ENCODE data around the gene THSD4. TPM values are rescaled to one million over a fixed set of nuclear protein-coding genes. Genes with fewer than 3 reads are reported as not detected.
A peak's percentile ranks its signal among the peaks of the same experiment; 100 is the strongest.

The THSD4 gene
- total RNA-seq, 1 donor from 2014 or later: 2.7 TPM

DNA sequence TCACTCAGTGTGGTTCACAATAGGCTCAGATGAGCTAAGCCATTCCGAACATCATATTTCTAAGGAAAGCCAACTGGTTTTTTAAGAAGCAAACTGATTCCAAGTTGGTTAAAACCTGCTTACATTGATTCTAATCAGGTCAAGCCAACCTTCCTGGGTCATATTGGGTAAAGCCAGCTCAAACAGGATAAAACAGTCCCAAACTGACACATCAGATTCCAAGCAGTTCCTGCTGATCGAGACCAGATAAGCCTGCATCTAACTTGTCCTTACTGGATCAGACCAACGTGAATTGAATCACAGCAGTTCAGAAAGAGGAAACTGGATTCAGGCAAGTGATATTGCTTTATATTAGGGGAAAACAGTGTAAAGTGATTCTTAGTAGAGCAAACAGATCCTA lies 18.6 kb upstream of the THSD4 start:
- no peak for DNase-seq (ENCODE audit: low read depth)

DNA sequence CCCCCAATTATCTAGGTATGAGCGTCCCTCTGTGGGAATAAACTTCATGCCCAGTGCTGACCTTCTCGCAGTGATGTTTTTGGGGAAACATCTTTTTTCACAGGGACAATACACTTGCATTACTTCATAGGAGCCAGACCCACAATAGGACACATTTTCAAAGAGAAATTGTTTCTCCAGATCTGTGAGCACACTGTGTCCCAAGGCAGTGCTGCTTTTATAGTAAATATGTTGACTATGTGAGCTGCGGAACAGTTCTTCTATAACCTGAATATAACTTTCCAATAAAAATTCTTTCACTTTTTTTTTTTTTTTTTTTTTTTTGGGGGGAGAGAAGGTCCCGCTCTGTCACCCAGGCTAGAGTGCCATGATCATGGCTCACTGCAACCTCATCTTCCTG lies 17.4 kb upstream of the THSD4 start:
- no peak for DNase-seq (ENCODE audit: low read depth)

DNA sequence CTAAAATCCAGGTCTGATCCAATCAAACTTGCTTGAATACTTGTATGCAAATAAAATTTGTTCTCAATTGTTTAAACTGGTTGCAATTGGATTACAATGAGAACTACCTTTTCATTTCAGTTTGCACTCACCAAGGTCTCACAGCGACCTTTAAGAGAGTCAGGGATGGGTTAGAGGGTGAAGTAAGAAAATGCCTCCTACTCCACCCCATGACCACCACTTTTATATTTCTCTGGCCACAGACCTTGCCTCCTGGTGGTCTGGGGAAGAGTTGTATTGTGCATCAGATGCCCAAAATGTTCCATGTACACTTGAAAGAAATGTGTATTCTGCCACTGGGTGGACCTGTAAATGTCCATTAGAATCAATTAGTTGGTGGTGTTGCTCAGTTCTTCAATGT lies 16.4 kb upstream of the THSD4 start:
- DNase-seq (ENCODE audit: low read depth): no peak

DNA sequence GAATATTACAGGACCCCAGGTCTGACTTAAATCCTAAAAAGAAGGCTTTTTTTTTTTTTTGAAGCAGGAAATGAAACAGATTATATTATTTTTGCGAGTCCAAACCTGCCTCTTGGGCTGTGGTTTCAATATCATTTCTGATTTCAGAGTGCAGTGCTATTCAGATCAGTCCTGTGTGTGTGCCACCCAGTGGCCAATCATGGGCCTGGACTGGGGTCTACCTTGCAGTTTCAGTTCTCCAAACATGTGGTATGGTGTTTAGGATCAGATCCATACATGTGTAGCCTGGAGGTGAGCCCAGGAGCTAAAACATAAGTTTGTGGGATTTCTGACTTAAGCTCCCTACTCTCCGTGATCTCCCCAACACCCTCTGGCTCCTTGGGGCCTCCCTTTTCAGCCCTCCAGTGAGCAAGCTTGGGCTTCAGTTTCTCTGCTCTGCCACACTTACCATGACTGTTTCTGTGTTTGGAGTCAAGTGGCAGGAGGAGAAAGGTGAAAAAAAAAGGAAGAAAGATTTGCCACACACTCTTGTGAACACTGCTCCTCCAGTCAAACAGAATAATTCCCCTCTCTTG lies 12.1 kb upstream of the THSD4 start:
- peak; percentile 40 for DNase-seq (ENCODE audit: low read depth)

DNA sequence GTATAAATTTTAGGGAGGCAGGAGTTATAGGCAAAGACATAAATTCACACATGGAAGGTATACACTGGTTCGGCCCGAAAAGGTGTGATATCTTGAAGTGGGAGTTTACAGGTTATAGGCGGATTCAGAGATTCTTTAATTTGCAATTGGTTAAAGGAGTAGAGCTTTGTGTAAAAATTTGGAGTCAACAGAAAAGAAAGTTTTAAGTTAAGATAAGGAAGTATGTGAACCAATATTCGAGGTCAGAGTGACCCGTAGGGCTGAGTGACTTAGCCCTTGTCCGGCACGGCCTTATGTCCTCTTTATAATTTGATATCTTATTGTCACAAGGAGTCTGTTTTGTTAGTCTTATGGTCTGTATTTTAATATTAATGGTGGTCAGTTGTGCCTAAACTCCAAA lies 10.6 kb upstream of the THSD4 start:
- no peak for DNase-seq (ENCODE audit: low read depth)

DNA sequence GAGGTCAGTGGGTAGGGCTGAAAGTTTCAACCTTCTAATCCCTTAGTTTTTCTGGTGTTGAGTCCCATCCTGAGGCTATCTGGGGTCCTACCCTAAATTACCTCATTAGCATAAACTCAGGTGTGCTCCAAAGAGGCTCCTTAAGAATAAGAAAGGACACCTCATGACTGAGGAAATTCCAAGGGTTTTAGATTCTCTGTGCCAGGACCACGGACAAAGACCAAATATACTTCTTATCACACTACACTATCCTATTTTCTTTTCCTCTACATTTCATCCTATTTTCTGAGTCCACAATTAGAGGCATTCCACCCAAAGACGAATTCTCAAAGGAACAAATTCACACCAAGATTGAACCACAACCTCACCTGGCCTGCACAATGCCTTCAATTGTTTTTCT lies 9.8 kb upstream of the THSD4 start:
- no peak for DNase-seq (ENCODE audit: low read depth)

DNA sequence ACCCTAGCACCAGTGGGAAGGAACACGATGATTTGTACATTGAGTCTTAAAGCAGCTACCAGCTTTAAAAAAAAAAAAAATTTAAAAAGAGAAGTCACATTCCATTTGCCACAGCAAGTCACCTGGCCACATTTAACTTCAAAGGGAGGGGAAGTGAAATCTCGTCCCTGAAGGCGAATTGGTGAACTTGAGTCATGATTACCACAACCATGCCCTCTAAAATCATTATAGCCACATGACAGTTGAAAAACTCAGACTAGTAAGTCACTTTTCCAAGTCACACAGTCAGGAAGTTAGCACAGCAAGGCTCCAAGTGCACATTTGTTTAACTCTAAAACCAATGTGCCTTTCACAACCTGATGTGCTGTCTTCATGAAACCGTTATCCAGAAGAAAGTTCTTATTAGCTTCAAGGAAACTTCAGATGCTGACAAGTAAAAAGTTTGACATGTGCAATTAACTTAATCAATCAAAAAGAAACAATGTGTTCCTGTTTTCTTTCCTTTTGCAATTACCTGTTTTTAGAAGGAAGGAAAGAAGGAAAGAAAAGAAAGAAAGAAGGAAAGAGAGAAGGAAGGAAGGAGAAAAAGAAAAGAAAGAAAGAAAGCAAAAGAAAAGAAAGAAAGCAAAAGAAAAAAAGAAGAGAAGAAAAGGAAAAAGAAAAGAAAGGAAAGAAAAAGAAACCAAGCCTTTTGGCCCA lies 8.3 kb upstream of the THSD4 start:
- DNase-seq (ENCODE audit: low read depth): no peak

DNA sequence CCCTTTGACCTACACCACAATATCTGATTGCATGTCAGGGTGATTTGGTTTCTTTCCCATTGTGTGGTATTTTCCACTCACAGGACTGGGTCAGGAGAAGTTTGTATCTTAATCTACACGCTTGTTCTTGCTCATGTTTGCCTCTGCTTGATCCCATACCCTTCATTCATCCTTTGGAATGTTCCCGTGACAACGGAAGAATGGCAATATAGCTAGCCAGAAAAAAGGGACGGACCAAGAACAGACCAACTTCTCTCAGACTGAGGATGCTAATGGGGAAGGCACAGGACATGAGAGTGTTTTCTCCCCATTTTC lies 7.8 kb upstream of the THSD4 start:
- no peak for DNase-seq (ENCODE audit: low read depth)

DNA sequence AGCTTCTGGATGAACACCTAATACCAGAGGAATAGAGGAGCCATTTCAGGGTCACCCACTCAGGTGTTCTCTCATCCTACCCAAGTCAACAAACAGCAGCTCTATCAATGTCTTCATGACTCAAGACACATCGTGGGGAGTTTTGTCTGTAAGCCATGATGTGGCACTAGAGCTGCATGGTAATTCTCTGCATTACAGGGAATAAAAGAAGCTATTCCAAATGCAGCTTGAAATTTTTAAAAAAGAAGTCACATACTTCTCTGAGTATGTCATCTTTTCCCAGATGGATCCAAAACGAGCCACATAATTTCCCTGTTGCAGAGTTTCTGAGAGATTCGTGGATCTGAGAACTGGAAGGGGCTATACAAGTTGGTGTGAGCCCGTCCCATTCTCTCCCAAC lies 6.1 kb upstream of the THSD4 start:
- DNase-seq (ENCODE audit: low read depth): peak; percentile 29

DNA sequence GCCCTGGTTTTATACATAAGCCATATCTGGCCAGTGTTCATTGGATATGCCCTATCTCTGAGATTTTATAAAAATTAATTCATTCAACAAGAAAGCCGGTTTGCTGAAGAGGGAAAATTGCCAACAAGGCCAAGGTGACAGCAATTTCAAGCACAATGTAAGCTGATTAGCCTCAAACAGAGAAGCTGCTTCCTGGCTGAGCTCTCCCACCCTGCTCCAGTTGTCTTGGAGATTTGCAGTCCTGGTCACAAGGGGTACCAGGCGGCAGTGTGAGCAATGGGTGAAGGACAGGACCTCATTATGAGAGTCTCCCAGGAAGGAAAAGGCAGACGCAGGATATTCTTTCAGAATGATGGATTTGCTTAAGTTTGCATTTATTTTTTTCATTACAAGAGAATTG lies 5.4 kb upstream of the THSD4 start:
- no peak for DNase-seq (ENCODE audit: low read depth)

DNA sequence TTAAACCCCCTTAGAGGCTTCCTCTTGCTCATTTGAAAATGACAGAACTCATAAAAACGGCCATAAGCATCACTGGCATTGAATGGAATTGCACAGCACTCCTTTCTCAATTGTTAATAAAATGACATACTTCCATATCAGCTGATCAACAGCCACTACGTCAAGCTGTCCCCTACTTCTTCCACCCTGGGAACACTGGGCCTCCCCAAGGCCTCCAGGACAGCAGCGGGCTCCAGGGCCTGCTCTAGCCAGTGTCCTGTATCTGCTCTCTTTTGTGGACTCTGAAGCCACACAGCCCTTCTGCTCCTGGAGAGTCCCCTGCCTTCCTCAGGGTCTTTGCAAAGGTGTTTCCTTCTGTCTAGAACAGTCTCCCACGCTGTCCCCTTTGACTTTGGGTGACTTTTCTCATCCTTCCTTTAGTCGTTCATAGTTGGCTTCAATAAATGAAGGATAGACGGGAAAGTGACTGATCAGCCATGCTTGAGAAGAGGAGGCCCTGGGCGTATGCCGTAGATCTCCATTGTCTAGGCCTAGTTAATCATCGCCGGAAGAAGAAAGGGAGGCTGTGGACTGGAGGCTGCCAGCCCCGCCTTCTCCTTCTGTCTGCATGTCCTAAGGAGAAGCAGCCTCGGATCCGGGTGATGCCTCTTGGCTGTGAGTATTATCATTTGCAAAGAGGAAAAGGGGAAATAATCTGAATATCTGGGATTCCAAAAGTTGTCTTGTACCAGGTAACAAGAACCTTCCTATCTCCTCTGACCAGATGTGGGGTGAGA lies 4.7 kb upstream of the THSD4 start:
- no peak for DNase-seq (ENCODE audit: low read depth)

DNA sequence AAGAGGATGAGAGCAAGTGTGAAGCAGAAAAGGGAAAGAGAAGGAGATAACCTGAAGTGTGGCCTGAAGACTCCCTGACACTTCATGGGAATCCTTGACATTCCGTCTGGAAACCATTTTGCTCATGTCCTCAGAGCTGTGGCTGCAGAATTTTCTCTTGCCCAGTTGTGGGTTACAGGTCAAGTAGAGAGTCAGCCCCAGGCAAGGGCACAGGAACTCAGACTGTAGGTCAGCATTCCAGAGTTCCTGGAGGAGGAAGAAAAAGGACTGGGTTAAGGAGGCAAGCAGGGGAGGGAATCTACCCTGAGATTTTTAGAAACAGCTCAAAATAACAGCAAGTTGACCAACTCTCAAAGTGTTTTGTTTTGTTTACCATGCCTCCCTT lies 4.1 kb upstream of the THSD4 start:
- DNase-seq (ENCODE audit: low read depth): no peak

DNA sequence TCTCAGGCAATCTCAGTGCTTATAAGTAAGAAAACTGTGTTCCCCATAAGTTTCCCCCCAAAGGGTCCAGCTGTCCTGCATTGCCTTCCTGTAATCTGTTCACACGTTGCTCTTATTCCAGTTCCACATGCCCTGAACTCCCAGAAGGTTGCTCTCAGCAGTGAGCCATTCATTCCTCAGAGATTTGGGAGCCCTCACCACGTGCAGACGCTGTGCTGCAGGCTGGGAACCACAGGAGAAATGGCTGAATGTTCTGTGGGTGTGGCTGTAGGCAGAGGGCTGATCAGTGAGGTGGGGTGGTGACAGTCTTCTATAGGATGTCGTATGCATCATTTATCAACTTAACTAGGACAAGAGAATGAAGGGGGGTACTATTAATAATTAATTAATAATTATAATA lies 3.3 kb upstream of the THSD4 start:
- peak; percentile 21 for DNase-seq (ENCODE audit: low read depth)

DNA sequence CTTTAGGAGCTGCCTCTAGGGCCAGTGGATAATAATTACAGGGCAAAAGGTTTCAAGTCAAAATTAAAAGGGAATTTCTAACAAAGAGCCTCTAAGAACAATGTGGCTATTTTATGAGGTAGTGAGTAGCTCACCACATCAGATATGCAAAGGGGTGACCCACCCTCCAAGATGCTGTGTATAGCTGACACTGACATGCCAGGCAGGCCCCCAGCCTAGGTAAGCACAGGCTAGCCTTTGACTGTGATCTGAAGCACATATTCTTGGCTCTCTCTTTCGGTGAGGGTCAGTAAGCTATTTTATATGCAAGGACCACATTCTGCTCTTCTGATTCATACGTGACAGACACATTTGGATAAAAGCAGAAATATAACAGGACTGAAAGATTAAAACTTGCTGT lies 2.8 kb upstream of the THSD4 start:
- DNase-seq (ENCODE audit: low read depth): no peak

DNA sequence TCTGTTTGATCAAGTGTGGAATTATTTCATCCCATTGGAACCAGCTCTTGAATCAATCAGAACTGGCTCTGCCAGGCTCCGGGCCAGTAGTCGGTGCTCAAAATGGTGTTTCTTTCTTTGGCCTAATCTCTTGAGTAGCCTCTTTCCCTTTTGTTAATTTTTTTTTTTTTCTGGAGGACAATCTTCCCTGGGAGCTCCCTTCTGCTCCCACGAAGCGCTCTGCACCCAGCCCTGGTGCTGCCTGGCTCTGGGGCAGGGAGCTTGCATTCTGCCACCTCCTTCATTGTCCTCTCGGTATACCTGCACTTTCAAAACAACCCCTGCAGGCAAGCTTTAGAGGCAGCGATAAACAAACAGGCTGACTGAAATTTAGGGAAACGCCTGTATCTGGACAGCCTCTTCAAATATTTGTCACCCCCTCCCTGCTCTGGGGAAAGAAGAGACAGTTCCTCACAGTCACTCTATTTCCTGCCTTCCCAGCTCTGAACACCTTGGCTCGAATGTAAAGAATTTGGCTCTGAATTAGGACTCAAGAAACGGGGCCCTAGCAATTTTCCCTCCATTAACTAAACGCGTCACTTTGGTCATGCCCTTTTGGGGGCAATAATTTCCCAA lies 1.1 kb upstream of the THSD4 start:
- DNase-seq (ENCODE audit: low read depth): no peak

DNA sequence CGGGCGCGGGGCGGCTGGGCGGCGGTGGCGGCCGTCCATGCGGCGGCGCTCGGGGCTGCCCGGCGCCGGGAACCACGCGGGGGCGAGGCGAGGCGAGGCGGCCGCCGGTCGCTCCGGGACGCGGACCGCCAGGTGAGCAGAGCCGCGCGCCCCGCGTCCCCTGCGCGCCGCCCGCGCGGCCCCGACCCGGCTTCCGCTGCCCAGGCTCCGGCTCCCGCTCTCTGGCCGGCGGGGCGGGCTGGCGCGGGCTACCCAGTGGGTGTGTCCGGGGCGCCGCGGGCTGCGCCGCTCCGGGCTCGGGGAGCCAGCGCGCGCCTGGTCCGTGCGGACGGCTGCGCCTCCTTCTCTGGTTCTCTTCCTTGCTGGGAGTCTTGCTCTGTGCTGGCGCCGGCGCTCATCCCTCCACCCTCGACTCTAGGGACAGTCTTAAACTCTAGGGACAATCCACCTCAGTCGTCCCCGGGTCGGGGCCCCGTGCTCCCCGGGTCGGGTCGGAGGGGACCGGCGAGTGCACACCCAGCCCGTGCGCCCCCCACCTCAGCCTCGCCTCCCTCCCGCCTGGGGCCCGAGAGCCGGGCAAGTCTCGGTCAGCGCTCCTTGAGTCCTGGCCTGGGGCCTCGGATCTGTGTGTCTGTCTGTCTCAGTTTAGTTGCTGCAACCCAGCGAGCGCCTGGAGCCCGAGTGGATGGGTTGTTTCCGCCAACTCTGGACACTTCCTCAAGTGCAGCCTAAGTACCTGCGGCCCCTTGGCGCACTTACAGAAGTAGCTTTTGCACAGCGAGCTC lies 488 bp downstream of the THSD4 start:
- DNase-seq (ENCODE audit: low read depth): peak; percentile 36

DNA sequence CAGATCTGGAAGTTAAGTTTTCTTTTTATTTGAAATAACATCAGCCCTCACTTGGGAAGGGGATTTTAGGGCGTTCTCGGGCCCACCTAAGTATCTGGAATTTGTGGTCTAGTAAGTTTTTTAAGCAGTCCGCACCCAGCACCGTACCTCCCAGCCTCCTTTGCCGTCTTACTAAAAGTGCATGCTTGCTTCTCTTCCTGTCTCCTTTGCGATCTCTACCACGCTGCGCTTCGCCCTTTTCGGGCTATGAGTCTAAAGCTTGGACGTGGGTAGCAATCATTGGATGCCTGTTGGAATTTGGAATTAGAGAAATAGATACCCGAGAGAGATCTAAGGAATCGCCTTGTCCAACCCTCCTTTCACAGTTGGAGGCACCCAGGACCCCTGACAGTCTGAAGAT lies 1.1 kb downstream of the THSD4 start:
- DNase-seq (ENCODE audit: low read depth): no peak

DNA sequence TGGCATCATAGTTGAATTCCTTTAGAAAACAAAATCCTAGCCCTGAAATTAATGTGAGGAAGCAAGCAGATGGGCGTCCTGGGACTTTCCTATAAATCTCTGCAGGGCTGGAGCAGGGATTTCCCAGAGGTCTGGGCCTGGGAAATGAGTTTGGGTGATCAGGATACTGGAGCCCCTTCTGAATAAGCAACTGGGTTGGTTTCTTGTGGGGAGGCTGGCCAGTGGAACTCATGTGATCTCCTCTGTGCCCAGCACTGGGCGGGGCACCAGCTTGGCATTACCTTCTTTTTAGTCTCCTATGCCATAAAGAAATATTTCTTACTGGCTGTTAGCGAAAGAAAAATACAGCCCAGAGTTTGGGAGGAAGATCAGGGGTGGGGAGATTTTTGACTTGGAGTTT lies 1.7 kb downstream of the THSD4 start:
- DNase-seq (ENCODE audit: low read depth): no peak

DNA sequence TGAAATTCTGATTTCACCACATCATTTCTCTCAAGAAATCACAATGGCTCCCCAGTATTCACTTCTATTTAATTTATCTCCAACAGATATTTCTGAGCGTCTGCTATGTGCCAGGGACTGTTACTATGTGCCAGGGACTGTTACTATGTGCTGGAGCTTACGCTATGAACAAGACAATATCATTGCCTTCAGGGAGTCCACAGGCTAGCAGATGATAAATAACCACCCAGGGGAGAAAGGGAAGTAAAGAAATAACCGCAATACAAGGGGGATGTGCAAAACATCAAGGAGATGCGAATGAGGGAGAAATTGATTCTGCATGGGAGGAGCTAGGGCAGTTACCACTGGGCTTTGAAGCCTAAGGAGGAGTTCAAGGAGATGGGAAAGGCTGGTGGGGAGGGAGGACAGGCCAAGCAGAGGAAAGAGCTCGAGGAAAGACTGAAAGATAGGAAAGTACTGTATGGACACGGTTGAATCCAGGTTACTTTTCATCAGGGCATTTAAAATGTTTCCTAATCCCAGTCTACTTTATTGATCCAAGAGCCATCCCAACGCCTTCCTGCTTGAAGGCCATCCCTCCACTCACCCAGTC lies 2.5 kb downstream of the THSD4 start:
- DNase-seq (ENCODE audit: low read depth): no peak

DNA sequence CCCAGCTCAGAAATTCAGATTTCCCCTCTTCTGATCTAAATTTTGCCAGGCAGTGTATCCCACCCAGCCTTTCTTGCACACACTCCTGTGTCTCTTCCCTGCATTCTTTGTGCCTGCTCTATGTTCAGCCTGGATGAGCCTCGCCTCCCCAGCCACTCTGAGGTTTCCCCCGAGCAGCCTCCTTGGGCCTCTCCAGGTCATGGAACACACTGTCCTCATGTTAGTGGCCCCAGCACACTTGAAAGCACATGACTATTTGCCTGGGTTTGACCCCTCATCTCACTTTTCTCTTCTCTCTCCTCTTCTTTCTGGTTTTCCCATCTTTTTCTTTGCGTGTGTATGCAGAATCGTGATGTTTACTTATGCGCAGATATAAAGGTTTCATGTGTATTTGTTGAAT lies 3.1 kb downstream of the THSD4 start:
- no peak for DNase-seq (ENCODE audit: low read depth)

DNA sequence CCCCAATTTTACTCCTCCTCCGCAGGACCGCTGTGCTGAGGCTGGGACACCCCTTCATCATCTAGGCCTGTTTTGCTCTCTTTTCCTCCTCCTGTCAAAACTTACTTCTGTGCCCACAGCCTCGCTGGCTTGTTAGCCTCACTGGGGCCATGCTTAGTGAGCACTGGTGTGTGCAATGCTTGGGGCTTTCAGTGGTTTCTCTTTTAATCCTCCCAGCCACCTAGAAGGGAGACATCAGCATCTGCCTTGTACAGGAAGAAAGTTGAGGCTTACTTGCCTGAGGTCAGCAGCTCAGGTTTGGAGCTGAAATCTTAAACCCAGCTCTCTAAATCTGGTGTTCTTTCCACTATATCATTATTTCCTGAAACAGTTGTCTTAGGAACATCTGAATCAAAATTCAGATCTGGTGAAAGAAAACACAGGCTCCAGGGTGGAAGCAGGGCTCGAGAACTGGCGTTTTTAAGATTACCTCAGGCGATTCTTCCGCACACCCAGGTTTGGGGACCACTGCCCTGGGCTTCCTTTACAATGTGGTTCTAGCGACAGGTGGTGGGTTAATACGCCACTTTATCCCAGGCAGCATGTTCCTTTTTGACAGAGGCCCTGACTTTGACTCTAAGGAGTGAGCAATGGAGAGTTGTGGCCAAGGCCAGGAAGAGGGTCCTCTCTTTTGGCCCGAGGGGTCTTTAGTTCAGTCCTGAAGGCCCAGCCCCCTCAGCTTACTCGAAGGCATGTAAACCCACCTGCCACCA lies 3.8 kb downstream of the THSD4 start:
- DNase-seq (ENCODE audit: low read depth): no peak
